Effector memory CD4-positive, alpha-beta T cell (primary cell): ENCODE measurements around the gene TSPAN15.
"Not testable (repeated sequence)": the region's sequence is repeated elsewhere in the genome, so short reads cannot be mapped to it uniquely, and the experiment has no call there.

Source experiments
- DNase-seq, 3 donors: peaks; one replicate each; pipeline ENCODE4 v3.0.0-alpha.2; 2020
- H3K27ac ChIP-seq: 2 replicates; pipeline ENCODE4 v1.7.0; 2013; ENCODE audit warnings: mild to moderate bottlenecking, low read length, moderate library complexity; ENCODE audit not compliant: insufficient read depth, poor library complexity, severe bottlenecking
- H3K27me3 ChIP-seq: replicated peaks from 2 replicates; pipeline ENCODE4 v1.7.0; 2013; ENCODE audit warnings: mild to moderate bottlenecking, low read length; ENCODE audit not compliant: insufficient read depth, control insufficient read depth, poor library complexity, severe bottlenecking
- H3K36me3 ChIP-seq: 2 replicates; pipeline ENCODE4 v1.7.0; 2013; ENCODE audit warnings: mild to moderate bottlenecking, low read length, moderate library complexity; ENCODE audit not compliant: control insufficient read depth, insufficient read depth
- H3K4me1 ChIP-seq: 2 replicates; pipeline ENCODE4 v1.7.0; 2013; ENCODE audit warnings: low read length, mild to moderate bottlenecking; ENCODE audit not compliant: control insufficient read depth, insufficient read depth, poor library complexity, severe bottlenecking
- H3K4me3 ChIP-seq: 2 replicates; pipeline ENCODE4 v1.7.0; 2013; ENCODE audit warnings: low read length, low read depth, mild to moderate bottlenecking; ENCODE audit not compliant: insufficient read depth, poor library complexity, severe bottlenecking
- H3K9me3 ChIP-seq: 2 replicates; pipeline ENCODE4 v1.7.0; 2013; ENCODE audit warnings: mild to moderate bottlenecking, low read length, moderate library complexity; ENCODE audit not compliant: control insufficient read depth

TSPAN15 gene

GRCh38 chr10:69481305-69481704 lies 30.0 kb downstream of the TSPAN15 start:
- H3K27ac ChIP-seq, result no peak overlapping the region
- no peaks in the 10 kb centered on the region for H3K4me1 ChIP-seq
- H3K36me3 ChIP-seq, result no peaks in the 10 kb centered on the region
- no peak for DNase-seq
- H3K9me3 ChIP-seq, result no peaks in the 10 kb centered on the region
- no peak overlapping the region for H3K4me3 ChIP-seq
- no peaks in the 10 kb centered on the region for H3K27me3 ChIP-seq

- no peaks in the 10 kb centered on the region for H3K27me3 ChIP-seq
- H3K27ac ChIP-seq, result no peak overlapping the region
- no peaks in the 10 kb centered on the region for H3K4me1 ChIP-seq
- no peak for DNase-seq
- no peaks in the 10 kb centered on the region for H3K36me3 ChIP-seq
- no peak overlapping the region for H3K4me3 ChIP-seq
- H3K9me3 ChIP-seq, result no peaks in the 10 kb centered on the region
Measured at GRCh38 chr10:69481811-69482524, 30.7 kb downstream of the TSPAN15 start.

- no peaks in the 10 kb centered on the region for H3K9me3 ChIP-seq
- no peak overlapping the region for H3K4me3 ChIP-seq
- no peak for DNase-seq
- no peaks in the 10 kb centered on the region for H3K27me3 ChIP-seq
- no peaks in the 10 kb centered on the region for H3K36me3 ChIP-seq
- H3K4me1 ChIP-seq, result no peaks in the 10 kb centered on the region
- H3K27ac ChIP-seq, result no peak overlapping the region
Measured at GRCh38 chr10:69483963-69484362, 32.7 kb downstream of the TSPAN15 start.

DNA sequence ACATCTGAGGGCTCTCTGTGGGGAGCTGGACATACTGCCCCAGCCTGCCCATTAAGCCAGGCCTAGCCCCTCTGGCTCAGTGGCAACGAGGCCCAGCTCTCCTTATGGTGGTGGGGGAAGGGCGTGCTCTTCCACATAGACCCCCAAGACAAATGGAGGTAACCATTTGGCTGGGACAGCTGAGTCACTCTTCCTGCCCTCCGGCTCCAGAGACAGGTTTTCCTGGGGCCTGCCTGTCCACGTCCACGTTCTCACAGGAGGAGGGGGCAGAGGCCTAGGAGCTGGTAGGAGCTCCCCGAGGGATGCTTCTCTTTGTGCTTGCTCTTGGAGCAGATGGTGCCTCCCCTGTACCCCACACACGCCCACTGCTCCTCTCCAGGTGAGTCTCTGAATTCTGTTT lies 33.5 kb downstream of the TSPAN15 start:
- Histone ChIP-seq H3K27ac (no peak overlapping the region), H3K9me3 (no peaks in the 10 kb centered on the region), H3K27me3 (no peaks in the 10 kb centered on the region), H3K4me3 (no peak overlapping the region), H3K36me3 (no peaks in the 10 kb centered on the region), H3K4me1 (no peaks in the 10 kb centered on the region)
- DNase-seq, result no peak

DNA sequence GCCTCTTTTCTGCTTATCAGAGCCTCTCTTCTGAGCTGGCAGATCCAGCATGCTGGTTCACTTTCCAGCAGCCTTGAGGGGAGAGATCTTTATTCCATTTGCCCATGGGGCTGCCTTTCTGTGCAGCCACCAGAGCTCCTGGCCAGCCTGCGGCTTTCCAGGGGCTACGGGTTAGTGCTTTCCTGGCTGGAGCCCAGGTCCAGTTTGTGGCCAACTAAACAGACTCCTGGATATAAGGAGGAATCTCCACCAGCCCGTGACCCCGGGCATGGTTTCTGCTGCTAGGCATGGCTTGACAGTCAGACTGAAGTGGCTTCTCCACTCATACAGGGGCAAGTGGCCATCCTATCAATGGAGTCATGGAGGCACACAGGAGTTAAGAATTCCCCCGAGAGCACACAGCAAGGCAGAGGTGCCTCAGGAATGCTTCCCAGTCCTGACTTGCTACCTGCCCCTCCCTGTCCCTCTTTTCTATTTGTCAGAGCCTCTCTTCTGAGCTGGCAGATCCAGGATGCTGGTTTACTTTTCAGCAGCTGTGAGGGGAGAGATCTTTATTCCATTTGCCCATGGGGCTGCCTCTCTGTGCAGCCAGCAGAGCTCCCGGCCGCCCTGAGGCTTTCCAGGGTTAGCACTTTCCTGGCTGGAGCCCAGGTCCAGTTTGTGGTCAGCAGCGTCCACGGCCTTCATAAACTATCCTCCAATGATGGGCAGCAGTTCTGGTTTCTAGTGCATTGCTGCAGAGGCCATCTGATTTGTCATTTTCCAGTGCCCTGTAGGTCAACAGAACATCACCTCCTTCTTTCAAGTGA lies 35.9 kb downstream of the TSPAN15 start:
- DNase-seq, result no peak
- Histone ChIP-seq H3K27ac (no peak overlapping the region), H3K9me3 (no peaks in the 10 kb centered on the region), H3K27me3 (no peaks in the 10 kb centered on the region), H3K36me3 (no peaks in the 10 kb centered on the region), H3K4me3 (no peak overlapping the region), H3K4me1 (no peaks in the 10 kb centered on the region)

GRCh38 chr10:69488149-69488844 lies 37.0 kb downstream of the TSPAN15 start:
- not testable (repeated sequence) for H3K4me3 ChIP-seq, H3K27ac ChIP-seq, H3K9me3 ChIP-seq, H3K27me3 ChIP-seq, H3K4me1 ChIP-seq, DNase-seq, H3K36me3 ChIP-seq

DNA sequence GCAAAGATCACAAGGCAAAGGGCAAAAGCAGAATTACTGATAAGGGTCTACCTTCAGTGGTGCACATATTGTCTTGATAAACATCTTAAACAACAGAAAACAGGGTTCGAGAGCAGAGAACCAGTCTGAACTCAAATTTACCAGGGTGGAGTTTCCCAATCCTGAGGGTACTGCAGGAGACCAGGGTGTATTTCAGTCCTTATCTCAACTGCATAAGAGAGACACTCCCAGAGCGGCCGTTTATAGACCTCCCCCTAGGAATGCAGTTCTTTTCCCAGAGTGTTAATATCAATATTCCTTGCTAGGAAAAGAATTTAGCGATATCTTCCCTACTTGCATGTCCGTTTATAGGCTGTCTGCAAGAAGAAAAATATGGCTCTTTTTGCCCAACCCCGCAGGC lies 37.6 kb downstream of the TSPAN15 start:
- not testable (repeated sequence) for H3K27me3 ChIP-seq, H3K27ac ChIP-seq, H3K4me3 ChIP-seq, DNase-seq, H3K4me1 ChIP-seq, H3K36me3 ChIP-seq, H3K9me3 ChIP-seq

- Histone ChIP-seq H3K9me3 (no peaks in the 10 kb centered on the region), H3K27me3 (no peaks in the 10 kb centered on the region), H3K4me3 (no peak overlapping the region), H3K27ac (no peak overlapping the region), H3K36me3 (no peaks in the 10 kb centered on the region), H3K4me1 (peaks cover 4% of the 10 kb centered on the region)
- no peak for DNase-seq
Measured at GRCh38 chr10:69489506-69490090, 38.3 kb downstream of the TSPAN15 start.

DNA sequence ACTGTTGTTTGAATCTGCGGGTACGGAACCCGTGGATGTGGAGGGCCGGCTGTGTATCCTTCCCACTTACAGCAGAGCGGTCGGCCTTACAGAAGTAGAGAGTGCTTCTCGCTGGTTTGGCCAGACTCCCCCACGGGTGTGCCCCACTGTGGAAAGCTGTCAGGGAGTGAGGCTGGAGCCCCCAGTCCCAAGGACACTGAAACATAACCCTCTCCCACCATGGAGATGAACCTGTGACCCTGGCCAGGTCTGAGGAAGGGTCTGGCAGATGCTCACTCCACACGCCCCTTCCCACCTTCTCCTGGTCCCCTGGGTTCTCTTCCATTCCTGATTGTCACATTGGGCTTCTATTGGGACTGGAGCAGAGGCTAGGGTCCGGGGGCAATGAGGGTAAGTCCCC lies 39.6 kb downstream of the TSPAN15 start:
- DNase-seq, result no peak
- no peak overlapping the region for H3K27ac ChIP-seq
- H3K4me1 ChIP-seq, result peaks cover 4% of the 10 kb centered on the region
- no peaks in the 10 kb centered on the region for H3K36me3 ChIP-seq
- no peak overlapping the region for H3K4me3 ChIP-seq
- no peaks in the 10 kb centered on the region for H3K27me3 ChIP-seq
- H3K9me3 ChIP-seq, result no peaks in the 10 kb centered on the region
